Upper lobe of left lung (tissue), 4 donors: Measurements from ENCODE around the gene DCST2.

ENCODE experiments used
- POLR2A ChIP-seq, 4 donors: fragments of 450-650 bp; IDR thresholded peaks; one replicate each; pipeline ENCODE4 v1.5.1; 2016 to 2017; ENCODE audit warnings: antibody characterized with exemption in 4 of 4, mild to moderate bottlenecking in 2 of 4
- TF ChIP-seq, protein P1 (sequence below), 6 experiments: fragments of 450-650 bp in 4 of 6; fragments of 200-600 bp in 2 of 6; sonication (generic) in 2 of 6; IDR thresholded peaks; one replicate each; pipeline ENCODE4 v1.5.1; 2016 to 2019; ENCODE audit warnings: antibody characterized with exemption in 6 of 6

DNA sequence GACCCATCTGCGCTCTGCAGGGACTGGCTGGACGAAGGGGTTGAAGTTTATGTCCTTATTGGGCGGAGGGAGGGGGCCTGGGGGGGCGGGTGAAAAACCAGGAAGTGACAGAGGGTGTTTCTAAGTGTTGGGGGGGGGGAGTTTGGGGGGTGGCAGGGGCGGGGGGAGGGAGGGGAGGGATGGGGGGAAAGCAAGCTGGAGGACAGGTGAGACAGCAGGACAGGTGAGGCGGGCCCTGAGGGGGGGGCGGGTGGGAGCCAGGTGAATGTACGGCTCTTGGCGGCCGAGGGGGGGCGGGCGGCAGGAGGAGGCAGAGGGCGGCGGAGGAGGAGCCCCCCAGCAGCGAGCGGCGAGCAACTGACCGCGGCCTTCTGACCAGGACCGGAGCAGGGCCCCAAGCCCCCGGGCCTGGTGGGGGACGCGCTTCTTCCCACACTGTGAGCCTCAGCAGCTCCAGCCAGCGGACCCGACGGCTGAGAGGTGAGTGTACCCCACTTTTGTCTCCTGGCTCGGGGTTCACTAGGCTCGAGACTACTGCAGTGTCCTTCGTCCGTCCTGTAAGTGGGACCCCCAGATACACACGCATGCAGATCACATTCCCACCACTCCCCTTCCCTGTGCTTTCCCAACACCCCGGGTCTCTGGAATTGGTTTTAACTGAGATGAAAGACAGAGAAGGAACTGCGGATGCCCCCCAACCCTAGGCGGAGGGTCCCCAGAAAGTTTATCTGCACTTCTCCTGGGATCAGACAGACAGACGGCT lies 30.9 kb downstream of the DCST2 start, which contains the start of gene ZBTB7B:
- TF ChIP-seq, protein P1, sequence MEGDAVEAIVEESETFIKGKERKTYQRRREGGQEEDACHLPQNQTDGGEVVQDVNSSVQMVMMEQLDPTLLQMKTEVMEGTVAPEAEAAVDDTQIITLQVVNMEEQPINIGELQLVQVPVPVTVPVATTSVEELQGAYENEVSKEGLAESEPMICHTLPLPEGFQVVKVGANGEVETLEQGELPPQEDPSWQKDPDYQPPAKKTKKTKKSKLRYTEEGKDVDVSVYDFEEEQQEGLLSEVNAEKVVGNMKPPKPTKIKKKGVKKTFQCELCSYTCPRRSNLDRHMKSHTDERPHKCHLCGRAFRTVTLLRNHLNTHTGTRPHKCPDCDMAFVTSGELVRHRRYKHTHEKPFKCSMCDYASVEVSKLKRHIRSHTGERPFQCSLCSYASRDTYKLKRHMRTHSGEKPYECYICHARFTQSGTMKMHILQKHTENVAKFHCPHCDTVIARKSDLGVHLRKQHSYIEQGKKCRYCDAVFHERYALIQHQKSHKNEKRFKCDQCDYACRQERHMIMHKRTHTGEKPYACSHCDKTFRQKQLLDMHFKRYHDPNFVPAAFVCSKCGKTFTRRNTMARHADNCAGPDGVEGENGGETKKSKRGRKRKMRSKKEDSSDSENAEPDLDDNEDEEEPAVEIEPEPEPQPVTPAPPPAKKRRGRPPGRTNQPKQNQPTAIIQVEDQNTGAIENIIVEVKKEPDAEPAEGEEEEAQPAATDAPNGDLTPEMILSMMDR (IDR thresholded peaks at IDR 0.05): peak in 1 of 6 experiments; percentile 16
- TF ChIP-seq POLR2A (IDR thresholded peaks at IDR 0.05): peak in 1 of 4 donors; percentile 45
